HG03045 (cell line): ENCODE results near the gene NCBP2L.

Source experiments
- ATAC-seq: cut with Tn5 transposase; IDR thresholded peaks from one replicate; pipeline ENCODE4 v1.9.1; 2021; ENCODE audit warnings: mild to moderate bottlenecking, moderate library complexity; ENCODE audit not compliant: unreplicated experiment

Gene NCBP2L

DNA sequence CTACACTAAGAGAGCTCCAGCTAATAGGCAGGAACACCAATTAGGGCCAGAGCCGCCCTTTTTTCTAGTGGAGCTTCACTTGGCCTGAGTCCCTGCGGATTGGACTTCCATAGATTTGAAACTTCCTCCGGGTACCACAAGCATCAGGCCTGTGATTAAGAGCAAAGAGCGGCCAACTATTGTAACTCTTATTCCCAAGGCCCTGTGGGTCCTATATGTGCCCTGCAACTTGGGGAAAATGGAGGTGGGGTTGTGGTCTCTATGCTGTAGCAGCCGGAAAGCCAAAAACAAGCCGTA lies at the start of gene NCBP2L:
NCBP2L (plus strand) TSS at position 198 of the 297 bp plus-strand sequence. CDS start 16,488 bp downstream, outside the sequence.
- no peak for ATAC-seq

GRCh38 chrX:107728371-107729099 lies 49.0 kb upstream of the NCBP2L start:
- ATAC-seq, result no peak

DNA sequence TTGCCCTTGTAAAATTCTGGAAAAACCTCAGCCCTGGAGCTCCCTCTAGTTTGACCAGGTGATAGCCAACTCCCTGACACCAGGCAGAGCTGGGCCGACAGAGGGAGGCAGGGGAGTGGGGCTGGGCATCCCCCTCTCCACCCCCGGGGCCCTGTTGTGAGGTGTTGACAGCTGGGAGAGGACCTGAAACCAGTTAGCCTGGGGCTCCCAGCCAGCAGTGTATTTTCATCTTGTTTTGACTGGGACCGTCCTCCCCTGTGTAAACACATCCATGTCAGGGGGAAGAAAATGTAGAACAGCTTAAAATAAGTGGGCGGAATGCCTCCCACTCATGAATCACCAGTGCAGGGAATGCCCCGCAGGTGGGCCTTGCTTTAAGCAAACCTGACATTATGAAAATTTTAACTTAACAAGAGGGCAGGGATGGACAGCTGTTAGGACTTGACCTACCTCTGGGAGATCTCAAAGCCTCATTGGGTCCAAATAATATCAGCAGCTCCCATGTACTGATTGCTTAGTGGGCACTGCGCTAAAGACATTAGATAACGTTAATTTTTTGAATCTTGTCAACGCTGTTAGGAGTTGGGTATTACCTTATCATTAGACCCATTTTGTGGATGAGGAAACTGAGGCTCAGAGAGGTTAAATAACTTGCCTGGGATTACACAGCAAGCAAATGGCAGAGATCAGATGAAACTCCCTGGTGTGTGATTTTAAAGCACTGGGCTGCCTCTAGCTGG lies 47.8 kb upstream of the NCBP2L start:
- ATAC-seq, result peak; percentile 94

- ATAC-seq, result no peak
Observed at GRCh38 chrX:107730298-107730655, 47.3 kb upstream of the NCBP2L start.

DNA sequence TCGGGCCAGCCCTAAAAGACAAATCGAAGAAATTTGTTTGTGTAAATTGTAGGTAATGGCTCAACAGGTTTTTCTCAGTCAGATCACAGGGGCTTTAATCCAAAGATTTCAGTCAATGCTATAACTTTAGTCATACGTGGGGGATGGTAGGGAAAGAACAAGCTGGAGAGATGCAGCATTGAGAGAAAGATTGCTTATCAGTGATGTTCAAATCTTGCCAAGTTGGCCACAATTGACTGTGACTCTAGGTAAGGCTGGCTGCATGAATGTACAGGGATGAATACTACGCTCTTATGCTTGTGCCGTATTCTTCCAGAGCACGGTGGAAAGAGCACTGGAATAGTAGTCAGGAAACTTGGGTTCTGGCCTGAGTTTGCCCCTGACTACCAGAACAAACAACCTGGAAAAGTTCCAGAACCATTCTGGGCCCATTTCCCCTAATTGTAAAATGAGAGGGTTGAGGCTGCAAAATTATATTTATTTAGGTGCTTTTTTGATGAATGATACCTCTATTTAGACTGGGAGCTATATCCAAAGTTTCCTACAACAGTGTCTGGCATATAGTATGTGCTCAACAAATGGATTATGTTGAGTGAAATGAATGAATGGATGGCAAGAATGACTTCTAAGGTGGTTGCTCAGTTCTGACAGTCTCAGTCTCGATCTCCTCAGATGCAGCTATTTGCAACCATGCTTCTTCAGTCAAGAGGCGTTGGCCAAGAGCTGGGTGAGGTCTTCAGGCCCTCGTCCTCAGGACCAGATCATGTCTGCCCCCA lies 46.4 kb upstream of the NCBP2L start:
- no peak for ATAC-seq

DNA sequence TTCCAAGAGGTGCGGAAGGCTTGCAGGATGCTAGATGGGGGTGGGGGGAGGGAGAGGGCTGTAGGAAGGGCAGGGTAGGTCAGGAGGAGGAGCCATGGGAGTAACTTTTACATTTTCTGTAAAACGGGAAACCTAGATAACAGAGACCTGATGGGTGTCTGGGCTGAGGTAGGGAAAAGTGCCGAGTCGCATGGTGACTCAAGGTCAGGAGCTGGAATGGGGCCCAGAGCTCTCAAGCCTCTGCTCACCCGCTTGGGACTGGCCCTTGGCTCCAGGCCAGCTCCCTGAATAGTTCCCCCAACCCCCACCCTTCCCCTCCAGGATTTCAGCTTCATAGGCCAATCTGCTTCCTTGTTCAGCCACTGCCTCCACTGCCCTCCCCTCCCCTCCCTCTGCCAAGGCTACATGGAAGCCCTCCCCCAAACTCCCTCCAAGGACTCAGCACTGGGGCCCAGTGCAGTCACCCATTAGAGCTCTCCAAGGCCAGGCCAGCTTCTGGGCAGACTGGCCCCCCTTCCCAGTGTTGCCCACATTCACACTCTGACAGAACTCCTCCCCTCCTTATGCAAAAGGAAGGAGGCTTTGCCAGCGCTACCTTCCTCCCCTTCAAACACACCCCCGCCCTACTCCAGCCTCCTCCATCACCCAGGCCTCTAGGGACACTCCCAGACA lies 45.6 kb upstream of the NCBP2L start:
- no peak for ATAC-seq

GRCh38 chrX:107733686-107734085 lies 43.8 kb upstream of the NCBP2L start:
- ATAC-seq, result no peak

GRCh38 chrX:107734646-107735045 lies 42.9 kb upstream of the NCBP2L start:
- no peak for ATAC-seq

GRCh38 chrX:107736781-107737531 lies 40.6 kb upstream of the NCBP2L start:
- ATAC-seq, result no peak

- ATAC-seq, result no peak
Observed at GRCh38 chrX:107738272-107738671, 39.3 kb upstream of the NCBP2L start.

DNA sequence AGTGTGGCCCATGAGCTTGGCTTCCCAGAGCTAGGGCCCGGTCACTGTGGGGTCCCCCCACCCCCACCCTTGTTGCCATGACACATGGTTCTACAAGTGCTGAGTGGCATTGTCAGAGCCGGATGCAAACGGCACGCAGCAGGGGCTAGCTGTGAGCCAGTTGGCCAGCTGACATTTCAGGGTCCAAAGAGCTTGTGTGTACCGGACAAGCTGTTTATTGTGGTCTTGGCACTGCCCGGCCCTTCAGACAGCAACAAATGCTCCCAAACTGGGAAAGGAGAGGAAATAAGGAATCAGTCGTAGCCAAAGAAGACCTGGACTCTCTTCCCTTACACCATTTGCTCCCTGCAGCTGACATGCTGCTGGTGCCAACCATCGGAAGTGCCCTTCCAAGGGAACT lies 38.8 kb upstream of the NCBP2L start:
- ATAC-seq, result no peak

- no peak for ATAC-seq
Observed at GRCh38 chrX:107739541-107739940, 38.0 kb upstream of the NCBP2L start.

GRCh38 chrX:107741404-107741790 lies 36.1 kb upstream of the NCBP2L start:
- ATAC-seq, result no peak

GRCh38 chrX:107742700-107743191 lies 34.8 kb upstream of the NCBP2L start:
- ATAC-seq, result no peak

- ATAC-seq, result no peak
Observed at GRCh38 chrX:107743995-107744394, 33.5 kb upstream of the NCBP2L start.

DNA sequence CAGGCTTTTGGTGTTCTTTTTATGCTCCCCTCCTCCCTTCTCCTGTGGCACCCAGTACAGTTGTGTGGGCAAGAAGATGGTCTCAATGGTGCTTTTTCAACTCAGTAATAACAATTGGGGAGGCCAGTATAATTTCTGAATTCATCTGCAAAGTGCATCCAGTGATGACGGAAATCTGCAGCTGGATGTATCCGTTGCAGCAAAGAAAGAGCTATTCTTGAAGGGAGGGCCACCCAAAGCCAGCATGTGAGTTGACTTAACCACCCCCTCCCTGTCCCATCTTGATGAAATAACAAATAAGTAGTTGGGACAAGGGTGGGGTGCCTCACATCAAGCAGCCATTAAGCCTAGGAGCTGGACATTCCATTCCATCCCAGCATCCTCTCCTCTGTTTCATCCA lies 32.7 kb upstream of the NCBP2L start:
- ATAC-seq, result no peak

- ATAC-seq, result no peak
Observed at GRCh38 chrX:107747596-107748161, 29.9 kb upstream of the NCBP2L start.

- no peak for ATAC-seq
Observed at GRCh38 chrX:107748506-107748905, 29.0 kb upstream of the NCBP2L start.

GRCh38 chrX:107750263-107750662 lies 27.3 kb upstream of the NCBP2L start:
- ATAC-seq, result no peak

DNA sequence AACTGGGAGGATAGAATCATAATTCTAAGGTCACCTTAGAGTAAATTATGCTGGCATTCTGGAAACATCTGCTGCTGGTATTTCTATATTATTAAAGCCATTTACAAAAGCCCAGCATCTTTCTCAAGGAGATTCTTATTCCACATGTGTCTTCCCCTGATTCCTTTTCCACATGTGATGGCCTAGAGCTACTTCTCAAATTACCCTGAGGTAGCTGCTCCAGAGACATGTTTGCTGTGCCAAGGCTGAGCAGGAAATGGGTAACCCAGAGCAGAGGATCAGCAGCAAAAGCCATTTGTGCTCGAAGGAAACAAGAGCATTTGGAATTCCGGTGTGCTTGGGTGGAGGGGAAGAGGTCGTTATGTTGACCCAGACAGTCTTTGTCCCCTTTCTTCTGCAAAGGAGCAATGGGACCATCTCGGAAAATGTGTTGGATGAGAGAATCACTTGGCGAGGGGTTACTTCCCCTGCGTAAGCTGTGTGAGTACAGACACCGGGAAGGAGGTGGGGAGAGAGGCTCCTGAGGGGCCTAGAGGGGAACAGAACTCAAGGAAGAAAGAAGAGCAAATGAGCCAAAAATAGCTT lies 26.6 kb upstream of the NCBP2L start:
- no peak for ATAC-seq
